GM12892 (cell line): Measurements from ENCODE around the gene HTT.

Source experiments
- POLR2A ChIP-seq: IDR thresholded peaks from 2 replicates; pipeline ENCODE4 v1.6.1; 2011; ENCODE audit warnings: low read depth, low read length, control low read depth
- POLR2AphosphoS5 ChIP-seq: IDR thresholded peaks from 2 replicates; pipeline ENCODE4 v1.6.1; 2011; ENCODE audit warnings: low read depth, low read length, control low read depth
- TAF1 ChIP-seq: IDR thresholded peaks from 2 replicates; pipeline ENCODE4 v1.6.1; 2011; ENCODE audit warnings: low read depth, mild to moderate bottlenecking, control low read depth, low read length, borderline replicate concordance

DNA sequence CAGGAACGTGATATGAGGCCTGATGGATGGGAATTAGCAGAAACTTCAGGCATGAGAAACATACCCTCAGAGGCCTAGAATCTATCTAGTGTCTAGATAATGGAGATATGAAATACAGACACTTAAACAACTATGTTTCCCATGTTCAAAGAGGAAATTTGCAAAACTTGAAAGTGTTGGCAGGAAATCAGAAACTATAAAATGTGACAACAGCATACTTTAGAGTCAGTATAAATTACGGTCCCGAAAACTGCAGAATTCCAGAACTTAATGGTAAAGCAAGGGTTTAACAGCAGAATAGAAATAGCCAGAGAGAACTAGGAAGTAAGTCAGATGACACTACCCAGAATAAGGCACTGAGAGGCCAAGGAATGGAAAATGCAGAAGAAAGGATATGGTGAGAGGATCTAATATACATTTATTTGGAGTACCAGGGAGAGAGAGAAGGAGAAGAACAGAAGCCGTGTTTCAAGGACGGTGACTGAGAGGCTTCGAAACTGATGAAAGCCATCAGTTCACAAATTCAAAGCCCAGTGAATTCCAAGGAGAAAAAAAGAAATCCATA, 7.6 kb upstream of the HTT start:
- TF ChIP-seq TAF1 (no peak), POLR2AphosphoS5 (no peak), POLR2A (no peak)
